G401.6 (cell line): Measurements from ENCODE around the gene ADGB.
"Not testable (repeated sequence)": the region's sequence is repeated elsewhere in the genome, so short reads cannot be mapped to it uniquely, and the experiment has no call there.

Experiments used
- FAIRE-seq: peaks from 2 replicates; lab custom pipeline; 2012; peaks lifted over from hg19 to GRCh38; lab: Jason Lieb, UNC

The ADGB gene

DNA sequence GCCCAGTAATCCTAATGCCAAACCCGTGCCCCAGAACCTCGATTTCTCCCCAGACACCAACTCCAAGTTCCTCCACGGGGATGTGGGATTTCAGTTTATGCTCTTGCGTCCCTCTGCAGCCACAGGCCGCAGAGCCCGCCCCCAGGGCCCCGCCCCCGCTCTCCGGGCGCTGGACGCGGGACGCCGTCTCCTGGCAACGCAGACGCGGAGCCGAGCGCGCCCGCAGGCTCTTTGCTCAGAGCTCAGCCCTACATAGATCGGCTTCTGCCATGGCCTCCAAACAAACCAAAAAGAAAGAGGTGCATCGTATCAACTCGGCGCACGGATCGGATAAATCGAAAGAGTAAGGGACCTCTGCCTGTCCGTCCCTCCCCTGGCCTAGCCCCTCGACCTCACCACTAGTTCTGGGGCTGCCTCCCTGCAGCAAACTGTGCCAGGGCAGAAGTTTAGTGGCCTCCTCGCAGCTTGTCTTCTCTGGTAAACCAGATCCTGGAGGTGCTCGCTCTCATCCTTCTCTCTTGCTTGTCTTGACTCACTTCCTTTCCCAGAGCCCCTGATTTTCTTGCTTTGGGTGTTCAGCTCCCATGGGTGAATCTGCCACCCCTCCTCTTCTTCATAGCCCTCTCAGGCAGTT lies at the start of gene ADGB:
TSS of gene ADGB (plus strand) at position 201 of the 634 bp plus-strand sequence. CDS start at position 270, 69 bp downstream.
- FAIRE-seq = no peak

GRCh38 chr6:146550911-146551310 lies 47.9 kb upstream of the ADGB start:
- FAIRE-seq = no peak

GRCh38 chr6:146551545-146551944 lies 47.2 kb upstream of the ADGB start:
- FAIRE-seq = no peak

- FAIRE-seq = no peak
Observed at GRCh38 chr6:146553377-146554135, 45.2 kb upstream of the ADGB start.

- FAIRE-seq = no peak
Observed at GRCh38 chr6:146560607-146561006, 38.2 kb upstream of the ADGB start.

DNA sequence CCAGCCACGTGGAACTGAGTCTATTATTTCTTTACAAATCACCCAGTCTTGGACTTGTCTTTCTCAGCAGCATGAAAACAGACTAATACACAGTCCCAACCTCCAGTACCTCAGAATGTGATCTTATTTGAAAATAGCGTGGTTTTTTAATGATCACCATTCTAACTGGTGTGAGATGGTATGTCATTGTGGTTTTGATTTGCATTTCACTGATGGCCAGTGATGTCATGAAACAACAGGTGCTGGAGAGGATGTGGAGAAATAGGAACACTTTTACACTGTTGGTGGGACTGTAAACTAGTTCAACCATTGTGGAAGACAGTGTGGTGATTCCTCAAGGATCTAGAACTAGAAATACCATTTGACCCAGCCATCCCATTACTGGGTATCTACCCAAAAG lies 32.1 kb upstream of the ADGB start:
- FAIRE-seq = not testable (repeated sequence)

GRCh38 chr6:146568619-146569018 lies 30.2 kb upstream of the ADGB start:
- not testable (repeated sequence) for FAIRE-seq

DNA sequence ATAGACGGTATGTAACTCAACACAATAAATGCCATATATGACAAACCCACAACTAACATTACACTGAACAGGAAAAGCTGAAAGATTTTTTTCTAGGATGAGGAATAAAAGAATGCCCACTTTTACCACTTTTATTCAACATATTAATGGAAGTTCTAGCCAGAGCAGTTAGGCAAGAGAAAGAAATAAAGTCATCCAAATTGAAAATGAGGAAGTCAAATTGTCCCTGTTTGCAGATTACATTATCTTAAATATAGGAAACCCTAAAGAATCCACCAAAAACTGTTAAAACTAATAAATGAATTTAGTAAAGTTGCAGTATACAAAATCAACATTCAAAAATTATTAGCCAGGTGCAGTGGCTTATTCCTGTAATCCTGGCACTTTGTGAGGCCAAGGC lies 24.6 kb upstream of the ADGB start:
- no peak for FAIRE-seq

DNA sequence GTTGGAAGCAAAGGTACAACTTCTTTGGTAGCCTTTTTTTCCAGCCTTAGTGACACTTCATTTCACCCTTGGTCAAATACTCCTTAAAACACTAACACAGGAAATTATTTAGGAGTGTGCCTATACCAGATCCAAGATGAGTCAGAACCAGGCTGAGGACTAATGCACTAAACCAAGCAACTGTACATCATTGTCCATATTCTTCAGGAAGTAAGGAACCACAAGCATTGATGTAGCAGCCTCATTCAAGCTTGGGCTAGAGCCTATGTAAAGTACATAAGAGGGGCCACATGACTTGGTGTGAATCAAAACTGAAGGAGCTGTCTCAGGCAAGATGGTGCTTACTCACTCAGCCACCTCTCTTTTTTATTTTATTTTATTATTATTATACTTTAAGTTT lies 20.7 kb upstream of the ADGB start:
- FAIRE-seq = no peak

GRCh38 chr6:146581968-146582367 lies 16.8 kb upstream of the ADGB start:
- FAIRE-seq = no peak

DNA sequence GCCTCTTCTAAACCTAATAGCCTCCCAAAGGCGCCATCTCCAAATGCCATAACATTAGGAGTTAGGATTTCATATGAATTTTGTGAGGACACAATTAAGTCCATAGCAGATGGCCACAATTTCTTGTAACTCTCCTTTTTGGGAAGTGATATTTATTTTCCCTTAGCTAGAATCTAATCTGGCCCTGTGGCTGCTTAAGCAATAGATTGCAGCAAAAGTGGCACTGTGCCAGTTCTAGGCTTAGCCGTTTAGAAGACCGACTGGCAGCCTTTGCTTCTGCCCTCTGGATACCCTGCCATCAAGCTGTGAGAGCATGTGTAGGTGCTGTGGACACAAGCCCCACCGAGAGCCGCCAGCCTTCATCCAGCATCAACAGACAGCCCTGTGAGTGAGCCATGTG lies 15.9 kb upstream of the ADGB start:
- no peak for FAIRE-seq

GRCh38 chr6:146583966-146584365 lies 14.8 kb upstream of the ADGB start:
- FAIRE-seq = no peak

GRCh38 chr6:146587459-146587858 lies 11.3 kb upstream of the ADGB start:
- no peak for FAIRE-seq

DNA sequence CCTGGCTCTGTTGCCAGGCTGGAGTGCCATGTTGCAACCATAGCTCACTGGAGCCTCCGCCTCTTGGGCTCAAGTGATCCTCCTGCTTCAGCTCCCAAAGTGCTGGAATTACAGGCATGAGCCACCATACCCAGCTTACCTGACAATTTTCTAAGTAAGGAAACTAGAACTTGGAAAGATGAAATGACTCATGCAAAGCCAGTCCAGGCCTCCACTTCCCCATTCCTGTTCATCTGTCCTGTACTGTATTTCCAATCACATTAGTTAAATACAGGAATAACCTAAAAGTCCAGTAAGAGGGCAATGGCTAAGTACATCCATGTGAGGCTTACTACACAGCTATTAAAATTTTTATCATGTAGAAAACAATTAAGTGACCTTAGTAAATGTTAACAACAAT lies 8.3 kb upstream of the ADGB start:
- FAIRE-seq = no peak

- FAIRE-seq = no peak
Observed at GRCh38 chr6:146592451-146592850, 6.3 kb upstream of the ADGB start.

GRCh38 chr6:146593986-146594385 lies 4.8 kb upstream of the ADGB start:
- no peak for FAIRE-seq

DNA sequence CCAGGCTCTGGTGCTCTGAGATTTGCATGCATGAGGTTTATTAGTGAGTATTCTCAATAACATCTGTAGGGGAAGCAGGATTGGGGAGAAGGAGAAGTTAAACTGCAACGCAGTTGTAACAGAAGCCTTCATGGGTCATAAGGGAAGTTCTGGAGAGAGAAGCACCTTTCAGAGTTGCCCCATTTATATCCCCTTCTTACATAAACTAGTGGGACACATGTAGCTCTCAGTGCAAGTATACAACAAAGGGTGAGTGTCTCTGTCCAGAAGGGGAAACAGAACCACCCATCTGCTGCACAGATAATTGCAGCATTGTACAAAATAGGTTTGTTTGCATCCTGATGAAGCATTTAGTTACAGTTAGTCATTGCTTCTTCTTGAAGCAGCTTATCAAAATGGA lies 4.3 kb upstream of the ADGB start:
- FAIRE-seq = no peak

- no peak for FAIRE-seq
Observed at GRCh38 chr6:146595972-146596731, 2.6 kb upstream of the ADGB start.

- FAIRE-seq = no peak
Observed at GRCh38 chr6:146601352-146601751, 2.6 kb downstream of the ADGB start.

- no peak for FAIRE-seq
Observed at GRCh38 chr6:146602526-146602925, 3.8 kb downstream of the ADGB start.

DNA sequence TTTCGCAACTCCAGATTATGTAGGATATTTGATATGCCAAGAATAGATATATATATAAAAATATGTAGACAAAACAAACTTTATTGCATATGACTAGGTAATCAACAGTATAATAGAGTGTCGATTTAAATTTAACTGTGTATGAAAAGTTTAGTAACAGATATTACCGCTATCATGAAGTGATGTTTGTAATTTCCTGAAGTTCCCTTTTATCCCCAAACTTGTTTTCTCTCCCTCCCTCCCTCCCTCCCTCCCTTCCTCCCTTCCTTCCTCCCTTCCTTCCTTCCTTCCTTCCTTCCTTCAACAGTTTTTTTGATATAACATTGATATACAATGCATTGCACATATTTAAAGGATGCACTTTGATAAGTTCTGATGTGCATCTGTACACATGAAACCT lies 15.2 kb downstream of the ADGB start:
- FAIRE-seq = no peak

- no peak for FAIRE-seq
Observed at GRCh38 chr6:146620655-146621054, 21.9 kb downstream of the ADGB start.

GRCh38 chr6:146628350-146628749 lies 29.6 kb downstream of the ADGB start:
- FAIRE-seq = no peak
